Measurements from ENCODE around the gene CFAP70.

Gene CFAP70

GRCh38 chr10:73251683-73252444 is 106.8 kb downstream of the CFAP70 start:
- ATAC-seq (no peak), DNase-seq (no peak)
- peaks cover 55% of the 10 kb centered on the region for H3K4me1 Mint-ChIP-seq
- H3K27ac Mint-ChIP-seq: peak overlapping the region; percentile 96 to 99
- no peaks in the 10 kb centered on the region for H3K9me3 Mint-ChIP-seq
- H3K27me3 Mint-ChIP-seq: no peaks in the 10 kb centered on the region
- H3K4me3 Mint-ChIP-seq: peak overlapping the region; percentile 98

- no peak for ATAC-seq
- no peaks in the 10 kb centered on the region for H3K27me3 Mint-ChIP-seq
- peak overlapping the region; percentile 67 to 97 for H3K4me3 Mint-ChIP-seq
- DNase-seq: no peak
- H3K9me3 Mint-ChIP-seq: no peaks in the 10 kb centered on the region
- peak overlapping the region in 1 of 2 donors; percentile 67 for H3K27ac Mint-ChIP-seq
- peaks cover 77% of the 10 kb centered on the region for H3K4me1 Mint-ChIP-seq
Observed at GRCh38 chr10:73248259-73248724, 110.4 kb downstream of the CFAP70 start.

- no peaks in the 10 kb centered on the region for H3K9me3 Mint-ChIP-seq
- DNase-seq (no peak), ATAC-seq (no peak)
- peak overlapping the region; percentile 98 to 99 for H3K27ac Mint-ChIP-seq
- H3K27me3 Mint-ChIP-seq: no peaks in the 10 kb centered on the region
- peaks cover 84% of the 10 kb centered on the region for H3K4me1 Mint-ChIP-seq
- peak overlapping the region; percentile 97 to 99 for H3K4me3 Mint-ChIP-seq
Observed at GRCh38 chr10:73247509-73248258, 111.0 kb downstream of the CFAP70 start.

DNA sequence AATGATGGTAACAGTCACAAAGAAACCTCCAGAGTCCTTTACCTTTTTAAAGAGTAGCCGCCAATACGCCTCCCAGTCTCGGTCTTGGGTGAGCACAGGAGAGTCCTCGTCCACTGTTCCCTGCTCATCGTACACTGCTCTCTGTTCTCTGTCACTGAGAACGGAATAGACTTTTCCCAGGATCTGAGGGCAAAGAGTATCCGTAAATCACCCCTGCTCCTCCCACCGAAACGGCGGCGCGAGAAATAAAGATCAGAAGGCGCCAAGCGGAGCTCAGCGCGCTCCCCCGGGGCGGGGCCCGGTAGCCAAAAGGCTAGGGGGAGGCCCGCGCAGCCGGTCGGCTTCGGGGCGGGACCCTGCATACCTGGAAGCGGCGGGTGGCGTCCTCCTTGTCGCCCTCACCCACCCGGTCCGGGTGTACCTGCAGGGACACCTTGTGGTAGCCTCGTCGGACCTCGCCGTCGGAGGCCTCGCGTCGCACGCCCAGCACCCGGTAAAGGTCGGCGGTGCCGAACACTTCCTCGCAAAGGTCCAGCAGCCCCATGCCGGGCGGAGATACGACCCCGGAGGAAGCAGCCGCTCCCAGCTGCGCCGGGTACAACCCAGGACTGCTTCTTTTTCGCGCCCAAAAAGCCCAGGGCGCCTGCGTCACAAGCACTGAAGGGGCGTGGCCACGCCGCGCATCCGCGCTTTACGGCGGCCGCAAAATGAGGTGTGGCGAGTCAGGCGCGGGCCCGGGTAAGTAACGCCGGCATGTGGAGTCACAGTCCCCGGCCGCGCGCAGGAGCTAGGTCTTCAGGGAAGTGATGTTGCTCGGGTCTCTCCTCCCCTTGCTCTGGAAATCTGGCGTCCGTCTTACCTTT is 111.8 kb downstream of the CFAP70 start, which contains the start of gene DNAJC9:
DNAJC9 (minus strand) TSS at position 610 of the 863 bp plus-strand sequence; CDS start at position 544, 66 bp downstream.
- DNase-seq (peak; percentile 98), ATAC-seq (peak; percentile 95)
- H3K9me3 Mint-ChIP-seq: no peaks in the 10 kb centered on the region
- peak within 1 kb of the TSS; percentile 97 to 99 for H3K4me3 Mint-ChIP-seq
- H3K27me3 Mint-ChIP-seq: no peaks in the 10 kb centered on the region
- peak within 1 kb of the TSS; percentile 98 to 99 for H3K27ac Mint-ChIP-seq
- H3K4me1 Mint-ChIP-seq: peaks cover 88% of the 10 kb centered on the region

DNA sequence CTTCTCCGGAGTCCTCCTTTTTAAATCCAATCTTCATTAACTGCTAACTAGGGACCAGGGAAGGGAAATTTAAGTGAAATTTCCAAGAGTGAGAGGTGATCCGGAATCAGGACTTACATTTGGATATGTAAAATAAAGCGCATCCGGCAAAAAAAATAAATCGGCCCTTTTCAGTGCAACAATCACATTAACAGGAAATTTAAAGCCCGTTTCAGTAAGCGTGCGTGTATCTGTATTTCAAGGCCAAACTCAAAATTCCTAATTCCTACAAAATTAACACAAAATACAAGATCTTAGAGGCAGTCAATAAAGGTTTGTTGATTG is 112.4 kb downstream of the CFAP70 start:
- H3K4me3 Mint-ChIP-seq: peak overlapping the region; percentile 97 to 99
- peak overlapping the region; percentile 98 to 99 for H3K27ac Mint-ChIP-seq
- ATAC-seq (no peak), DNase-seq (no peak)
- no peaks in the 10 kb centered on the region for H3K9me3 Mint-ChIP-seq
- no peaks in the 10 kb centered on the region for H3K27me3 Mint-ChIP-seq
- H3K4me1 Mint-ChIP-seq: peaks cover 83% of the 10 kb centered on the region

- Mint-ChIP-seq H3K4me1 (peaks cover 70% of the 10 kb centered on the region), H3K4me3 (peak overlapping the region; percentile 97 to 99), H3K27me3 (no peaks in the 10 kb centered on the region), H3K9me3 (no peaks in the 10 kb centered on the region), H3K27ac (peak overlapping the region; percentile 89 to 93)
- DNase-seq (no peak), ATAC-seq (no peak)
Observed at GRCh38 chr10:73244866-73245477, 113.7 kb downstream of the CFAP70 start.

DNA sequence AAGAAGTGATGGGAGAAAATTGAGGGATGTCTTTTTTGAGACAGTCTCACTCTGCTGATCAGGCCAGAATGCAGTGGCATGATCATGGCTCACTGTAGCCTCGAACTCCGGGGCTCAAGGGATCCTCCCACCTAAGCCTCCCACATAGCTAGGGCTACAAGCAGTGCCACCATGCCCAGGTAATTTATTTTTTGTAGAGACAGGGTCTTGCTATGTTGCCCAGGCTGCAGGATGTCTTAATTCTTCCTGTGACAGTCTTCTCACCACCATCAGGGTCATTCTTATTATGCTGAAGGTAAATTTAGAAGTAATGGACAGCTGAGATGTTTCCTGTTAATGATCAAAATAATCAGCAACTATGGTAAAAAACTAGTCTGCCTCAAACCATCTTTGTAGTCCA is 118.8 kb downstream of the CFAP70 start:
- DNase-seq (no peak), ATAC-seq (no peak)
- H3K9me3 Mint-ChIP-seq: no peaks in the 10 kb centered on the region
- H3K4me1 Mint-ChIP-seq: peaks cover 26% of the 10 kb centered on the region
- H3K4me3 Mint-ChIP-seq: no peak overlapping the region
- H3K27me3 Mint-ChIP-seq: no peaks in the 10 kb centered on the region
- H3K27ac Mint-ChIP-seq: no peak overlapping the region

- Mint-ChIP-seq H3K4me1 (peaks cover 18% of the 10 kb centered on the region), H3K27me3 (no peaks in the 10 kb centered on the region), H3K9me3 (no peaks in the 10 kb centered on the region), H3K27ac (peak overlapping the region in 1 of 2 donors; percentile 34), H3K4me3 (no peak overlapping the region)
- ATAC-seq: no peak
- no peak for DNase-seq
Observed at GRCh38 chr10:73238990-73239566, 119.6 kb downstream of the CFAP70 start.

DNA sequence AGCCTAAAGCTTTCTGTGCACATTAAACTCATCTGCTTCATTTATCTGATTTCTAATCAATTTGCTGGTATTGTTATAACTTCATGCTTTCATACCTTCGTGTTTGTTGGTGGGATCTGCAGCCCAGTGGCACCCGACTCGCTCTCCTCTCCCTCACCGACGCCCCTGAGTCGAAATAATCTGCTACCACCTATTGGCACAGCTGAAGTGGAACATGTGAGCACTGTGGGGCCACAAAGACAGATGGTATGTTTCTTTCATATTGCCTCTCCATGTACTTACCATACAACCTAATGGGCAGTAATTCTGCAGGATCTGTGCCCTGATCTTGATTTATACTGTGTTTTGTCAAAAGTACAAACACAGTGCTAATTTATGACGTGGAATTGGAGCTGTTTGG is 124.0 kb downstream of the CFAP70 start:
- Mint-ChIP-seq H3K4me1 (no peaks in the 10 kb centered on the region), H3K4me3 (no peak overlapping the region), H3K27me3 (no peaks in the 10 kb centered on the region), H3K27ac (no peak overlapping the region), H3K9me3 (no peaks in the 10 kb centered on the region)
- no peak for ATAC-seq
- DNase-seq: no peak

DNA sequence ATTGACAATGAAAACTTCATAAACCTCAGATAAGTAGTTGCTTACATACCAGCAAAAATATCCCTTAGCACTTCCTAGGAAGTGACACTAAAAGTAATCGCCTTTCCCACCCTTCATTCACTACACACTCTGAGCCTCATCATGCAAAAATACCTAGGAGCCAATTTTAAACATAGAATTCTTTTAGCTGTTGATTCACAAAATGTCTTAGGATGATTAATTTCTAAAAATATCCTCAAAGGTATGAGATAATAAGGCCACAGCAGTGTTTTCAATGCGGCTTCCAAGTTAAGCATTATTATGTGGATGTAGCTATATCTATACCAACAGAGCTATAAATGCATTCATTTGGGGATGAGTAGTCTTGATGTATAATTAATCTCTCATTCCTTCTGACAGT is 124.8 kb downstream of the CFAP70 start:
- no peak overlapping the region for H3K4me3 Mint-ChIP-seq
- no peak for ATAC-seq
- H3K27ac Mint-ChIP-seq: peak overlapping the region in 1 of 2 donors; percentile 29
- no peak for DNase-seq
- H3K4me1 Mint-ChIP-seq: no peaks in the 10 kb centered on the region
- H3K9me3 Mint-ChIP-seq: no peaks in the 10 kb centered on the region
- no peaks in the 10 kb centered on the region for H3K27me3 Mint-ChIP-seq

- Mint-ChIP-seq H3K4me1 (no peaks in the 10 kb centered on the region), H3K9me3 (no peaks in the 10 kb centered on the region), H3K27me3 (no peaks in the 10 kb centered on the region), H3K4me3 (no peak overlapping the region), H3K27ac (no peak overlapping the region)
- DNase-seq: no peak
- ATAC-seq: no peak
Observed at GRCh38 chr10:73232887-73233286, 125.8 kb downstream of the CFAP70 start.

DNA sequence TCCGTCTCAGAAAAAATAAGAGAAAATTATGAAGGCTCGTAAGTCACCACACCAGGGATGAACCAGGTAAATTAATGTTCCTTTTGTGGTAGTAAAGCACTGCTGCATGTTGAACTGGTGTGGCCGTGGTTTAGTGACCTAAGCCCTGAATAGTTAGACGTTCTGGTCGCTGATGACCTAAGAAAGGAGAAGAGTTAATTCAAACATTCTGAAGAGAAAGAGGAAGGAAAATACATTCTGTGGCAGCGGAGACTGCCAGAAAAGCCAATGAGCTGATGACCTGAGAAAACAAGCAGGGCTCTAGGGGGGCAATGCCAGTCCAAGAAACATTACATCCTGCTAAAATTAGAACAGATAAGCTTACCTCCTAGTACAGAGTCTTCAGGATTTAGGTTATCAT is 129.1 kb downstream of the CFAP70 start:
- H3K27me3 Mint-ChIP-seq: no peaks in the 10 kb centered on the region
- no peak for DNase-seq
- H3K27ac Mint-ChIP-seq: no peak overlapping the region
- H3K4me1 Mint-ChIP-seq: no peaks in the 10 kb centered on the region
- no peak for ATAC-seq
- H3K4me3 Mint-ChIP-seq: no peak overlapping the region
- H3K9me3 Mint-ChIP-seq: no peaks in the 10 kb centered on the region

- Mint-ChIP-seq H3K4me3 (no peak overlapping the region), H3K4me1 (no peaks in the 10 kb centered on the region), H3K9me3 (no peaks in the 10 kb centered on the region), H3K27ac (peak overlapping the region in 1 of 2 donors; percentile 92), H3K27me3 (no peaks in the 10 kb centered on the region)
- ATAC-seq: no peak
- DNase-seq: no peak
Observed at GRCh38 chr10:73228247-73228646, 130.4 kb downstream of the CFAP70 start.

DNA sequence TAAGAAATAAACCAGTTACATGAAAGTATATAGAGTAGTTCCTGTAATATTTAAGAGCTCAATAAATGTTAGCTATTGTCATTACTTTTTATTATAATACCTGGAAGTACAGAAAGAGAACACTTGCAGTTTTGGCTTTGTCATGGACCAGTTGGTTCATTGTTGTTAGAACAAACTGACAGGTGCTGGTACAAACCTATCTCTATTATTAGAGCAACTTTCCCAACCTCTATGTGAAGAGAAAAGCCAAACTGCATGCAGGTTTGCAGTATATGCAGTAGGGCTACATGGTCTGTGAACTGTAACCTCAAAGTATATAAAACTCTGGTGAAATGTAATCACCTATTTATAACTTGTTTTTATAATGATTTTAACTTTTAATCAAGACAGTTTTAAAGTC is 132.0 kb downstream of the CFAP70 start:
- H3K27ac Mint-ChIP-seq: no peak overlapping the region
- ATAC-seq (no peak), DNase-seq (no peak)
- no peaks in the 10 kb centered on the region for H3K27me3 Mint-ChIP-seq
- no peak overlapping the region for H3K4me3 Mint-ChIP-seq
- H3K9me3 Mint-ChIP-seq: no peaks in the 10 kb centered on the region
- H3K4me1 Mint-ChIP-seq: no peaks in the 10 kb centered on the region

DNA sequence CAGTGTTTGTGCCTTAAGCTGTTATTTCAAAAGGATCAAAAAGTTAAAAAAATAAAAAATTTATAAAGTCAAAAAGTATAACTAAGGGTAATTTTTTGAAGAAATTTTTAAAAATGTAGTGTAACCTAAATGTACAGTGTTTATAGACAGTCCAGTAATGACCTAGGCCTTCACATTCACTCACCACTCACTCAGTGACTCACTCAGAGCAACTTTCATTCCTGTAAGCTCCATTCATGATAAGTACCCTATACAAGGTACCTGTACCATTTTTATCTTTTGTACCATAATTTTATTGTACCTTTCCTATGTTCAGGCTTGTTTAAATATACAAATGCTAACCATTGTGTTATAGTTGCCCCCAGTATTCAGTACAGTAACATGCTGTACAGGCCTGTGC is 133.1 kb downstream of the CFAP70 start:
- Mint-ChIP-seq H3K9me3 (no peaks in the 10 kb centered on the region), H3K27ac (no peak overlapping the region), H3K27me3 (no peaks in the 10 kb centered on the region), H3K4me1 (no peaks in the 10 kb centered on the region), H3K4me3 (no peak overlapping the region)
- ATAC-seq (peak; percentile 56), DNase-seq (no peak)

All from stimulated activated naive CD8-positive, alpha-beta T cell treated with anti-CD3 and anti-CD28 coated beads, Interleukin-15, amount 100 ng/mL, for 72 hours (primary cell).